Mesangial cell (primary cell): ENCODE results near the gene TMEM80. TPM values are rescaled to one million over a fixed set of nuclear protein-coding genes. Genes with fewer than 3 reads are reported as not detected.

ENCODE experiments used
- total RNA-seq: library from RNA; depleted of rRNA; stranded (reverse); fragments of >200 nt; gene quantifications from 2 replicates; pipeline ENCODE4 v1.2.3, GENCODE V29; 2015

TMEM80 gene
- 12.2 and 45.6 TPM in 2 replicates for total RNA-seq

DNA sequence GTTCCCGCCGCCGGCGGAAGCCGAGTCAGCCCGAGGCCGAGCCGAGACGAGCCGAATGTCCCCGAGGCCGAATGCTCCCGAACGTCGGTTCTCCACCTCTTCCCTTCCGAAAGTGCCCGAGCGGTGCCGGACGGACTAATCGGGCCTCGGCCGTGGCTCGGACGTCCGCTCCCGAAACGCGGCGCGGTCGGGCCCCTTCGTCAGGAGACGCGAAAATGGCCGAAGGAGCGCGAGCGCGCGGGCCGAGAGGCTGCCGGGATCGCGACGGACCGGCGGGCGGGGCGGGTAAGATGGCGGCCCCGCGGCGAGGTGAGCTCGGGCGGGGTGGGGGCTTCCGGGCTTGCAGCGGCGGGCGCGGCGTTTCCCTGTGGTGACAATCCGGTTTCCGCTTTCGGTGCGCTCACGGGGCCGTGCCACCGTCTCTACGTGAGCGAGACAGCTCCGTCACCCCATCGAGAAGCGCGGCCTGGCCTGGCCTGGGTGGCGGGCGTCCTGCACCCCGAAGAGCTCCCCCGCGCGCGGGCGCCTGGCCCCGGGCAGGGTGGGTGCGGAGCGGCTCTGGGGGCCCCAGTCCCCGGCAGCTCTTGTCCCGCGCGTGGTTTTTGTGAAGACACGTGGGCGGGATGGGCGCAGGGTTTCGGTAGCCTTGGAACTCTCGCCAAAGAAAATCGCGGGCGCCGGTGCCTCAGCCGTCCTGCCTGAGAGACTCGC, at the start of gene TMEM80:
TSS of gene TMEM80 (plus strand) at position 279 of the 711 bp plus-strand sequence. CDS start at position 291, 12 bp downstream.

DNA sequence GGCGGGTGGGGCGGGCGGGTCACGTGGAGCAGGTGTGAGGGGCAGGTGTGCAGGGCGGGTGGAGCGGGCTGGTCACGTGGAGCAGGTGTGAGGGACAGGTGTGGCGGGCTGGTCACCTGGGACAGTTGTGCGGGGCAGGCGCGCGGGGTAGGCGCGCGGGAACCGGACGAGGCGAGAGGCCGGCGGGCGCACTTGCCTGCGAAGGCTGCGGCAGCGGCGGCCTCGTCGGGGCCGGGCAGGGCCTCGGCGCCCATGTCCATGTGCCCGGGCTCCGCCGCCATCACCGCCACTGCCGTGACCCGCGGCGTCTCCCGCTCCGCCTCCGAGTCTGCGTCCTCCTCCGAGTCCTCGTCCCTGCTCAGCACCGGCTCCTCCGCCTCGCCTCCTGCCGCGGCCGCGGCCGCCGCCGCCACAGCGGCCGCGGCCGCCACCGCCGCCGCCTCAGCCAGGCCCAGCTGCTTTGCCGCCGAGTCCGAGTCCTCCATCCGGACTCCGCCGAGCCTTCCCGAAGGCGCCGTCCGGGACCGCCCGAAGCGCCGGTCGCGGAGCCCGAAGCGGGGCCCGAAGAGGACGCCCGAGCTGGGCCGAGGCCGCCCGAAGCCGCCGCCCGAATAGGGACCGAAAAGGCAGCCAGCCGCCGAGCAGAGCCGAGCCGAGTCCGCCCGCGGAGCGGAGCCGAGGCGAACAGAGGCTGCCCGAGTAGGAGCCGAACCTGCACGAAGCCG, 891 bp upstream of the TMEM80 start, which contains the start of gene DEAF1:
TSS of gene DEAF1 (minus strand) at position 660 of the 725 bp plus-strand sequence. CDS start at position 485, 175 bp downstream.

DNA sequence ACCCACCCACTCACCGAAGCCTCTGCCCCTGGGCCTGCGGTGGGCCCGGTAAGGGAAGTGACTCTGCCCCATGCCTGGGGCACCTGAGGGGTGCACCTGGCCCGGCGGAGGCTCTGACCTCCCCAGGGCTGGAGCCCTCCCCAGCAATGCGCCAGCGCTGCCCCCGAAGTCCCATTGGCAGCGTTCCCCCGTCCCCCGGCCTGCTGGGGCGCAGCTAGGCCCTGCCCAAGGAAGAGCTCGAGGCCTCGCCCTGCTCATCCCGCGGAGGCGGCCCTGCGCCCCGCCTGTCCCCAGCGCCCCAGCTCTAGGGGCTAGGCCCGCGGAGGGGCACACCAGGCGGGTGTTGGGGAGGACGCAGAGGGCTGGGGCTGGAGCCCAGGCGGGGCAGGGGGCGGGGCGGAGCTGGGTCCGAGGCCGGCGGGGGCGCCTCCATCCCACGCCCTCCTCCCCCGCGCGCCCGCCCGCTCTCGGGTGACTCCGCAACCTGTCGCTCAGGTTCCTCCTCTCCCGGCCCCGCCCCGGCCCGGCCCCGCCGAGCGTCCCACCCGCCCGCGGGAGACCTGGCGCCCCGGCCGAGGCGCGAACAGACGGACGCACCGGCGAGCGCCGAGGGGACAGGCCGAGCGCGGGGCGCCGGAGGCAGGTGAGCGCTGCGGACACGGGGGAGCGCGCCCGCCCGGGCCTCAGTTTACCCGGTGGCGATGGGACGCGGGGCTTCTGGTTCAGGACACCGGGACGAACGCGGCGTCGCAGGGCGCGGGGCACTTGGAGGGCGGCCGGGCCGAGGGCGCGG, 10.2 kb downstream of the TMEM80 start, which contains the start of gene EPS8L2:
TSS of gene EPS8L2 (plus strand) at position 586 of the 793 bp plus-strand sequence. CDS start 3,177 bp downstream, outside the sequence.

DNA sequence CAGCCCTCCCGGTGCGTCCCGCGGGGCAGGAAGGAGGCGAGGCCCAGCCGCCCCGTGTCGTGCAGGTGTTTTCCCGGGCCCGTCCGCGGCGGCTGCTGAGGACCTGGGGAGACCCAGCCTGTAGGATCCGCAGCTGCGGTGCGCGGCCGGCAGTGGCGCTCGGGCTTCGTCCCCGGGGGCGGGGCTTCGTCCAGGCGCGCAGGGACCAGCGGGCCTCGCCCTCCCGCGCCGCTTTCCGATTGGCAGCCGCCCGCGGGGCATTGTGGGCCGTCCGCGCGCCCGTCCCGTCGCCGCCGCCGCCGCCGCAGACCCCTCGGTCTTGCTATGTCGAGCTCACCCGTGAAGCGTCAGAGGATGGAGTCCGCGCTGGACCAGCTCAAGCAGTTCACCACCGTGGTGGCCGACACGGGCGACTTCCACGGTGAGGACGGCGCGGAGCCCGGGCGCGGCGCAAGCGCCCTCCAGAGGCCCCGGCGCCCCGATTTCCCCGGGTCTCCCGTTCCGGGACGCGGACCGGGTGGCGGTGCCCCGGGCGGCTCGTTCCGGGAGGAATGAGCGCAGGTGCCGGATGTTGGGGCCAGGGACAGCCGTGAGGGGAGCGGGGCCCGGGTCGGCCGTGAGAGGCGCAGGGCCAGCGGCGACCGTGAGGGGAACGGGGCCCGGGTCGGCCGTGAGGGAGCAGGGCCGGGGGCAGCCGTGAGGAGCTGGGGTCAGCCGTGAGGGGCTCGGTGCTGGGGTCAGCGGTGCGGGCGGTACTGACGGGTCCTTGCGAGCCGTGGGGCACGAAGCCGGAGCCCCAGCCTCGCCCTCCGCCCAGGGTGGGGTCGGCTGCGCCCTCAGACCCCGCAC, 51.8 kb downstream of the TMEM80 start, which contains the start of gene TALDO1:
TSS of gene TALDO1 (plus strand) at position 307 of the 849 bp plus-strand sequence. CDS start at position 325, 18 bp downstream.

Other genes with a start within 250 kb of the TMEM80 start
- 46.6 and 69.7 TPM in 2 replicates for gene PTDSS2, start 245.5 kb upstream of the TMEM80 start, total RNA-seq
- 265 and 319 TPM in 2 replicates for gene RNH1, start 188.6 kb upstream of the TMEM80 start, total RNA-seq
- 42.5 and 64.7 TPM in 2 replicates for gene HRAS, start 160.2 kb upstream of the TMEM80 start, total RNA-seq
- gene LRRC56, start 158.3 kb upstream of the TMEM80 start, total RNA-seq: 0.33 and 2.3 TPM in 2 replicates
- 0.65 and 7.2 TPM in 2 replicates for gene LMNTD2, start 135.1 kb upstream of the TMEM80 start, total RNA-seq
- gene RASSF7, start 134.8 kb upstream of the TMEM80 start, total RNA-seq: 63.9 and 121 TPM in 2 replicates
- gene PHRF1, start 119.3 kb upstream of the TMEM80 start, total RNA-seq: 25.1 and 25.4 TPM in 2 replicates
- gene IRF7, start 79.9 kb upstream of the TMEM80 start, total RNA-seq: 24.3 and 35.4 TPM in 2 replicates
- under 0.01 and 3.9 TPM in 2 replicates for gene CDHR5, start 70.9 kb upstream of the TMEM80 start, total RNA-seq
- gene SCT, start 68.6 kb upstream of the TMEM80 start, total RNA-seq: 3.5 TPM in 1 of 2 replicates, not detected in the other
- gene DRD4, start 58.5 kb upstream of the TMEM80 start, total RNA-seq: not detected in 2 replicates
- gene DEAF1, start 594 bp upstream of the TMEM80 start, total RNA-seq: 52.5 and 78.3 TPM in 2 replicates
- 104 and 173 TPM in 2 replicates for gene EPS8L2, start 10.4 kb downstream of the TMEM80 start, total RNA-seq
- gene TALDO1, start 51.6 kb downstream of the TMEM80 start, total RNA-seq: 179 and 256 TPM in 2 replicates
- gene GATD1, start 81.7 kb downstream of the TMEM80 start, total RNA-seq: 36.2 and 64.3 TPM in 2 replicates
- gene CEND1, start 94.3 kb downstream of the TMEM80 start, total RNA-seq: 0.38 TPM in 1 of 2 replicates, not detected in the other
- 16.7 and 25.6 TPM in 2 replicates for gene SLC25A22, start 102.5 kb downstream of the TMEM80 start, total RNA-seq
- gene PIDD1, start 109.4 kb downstream of the TMEM80 start, total RNA-seq: 17.7 and 21.0 TPM in 2 replicates
- gene RPLP2, start 114.2 kb downstream of the TMEM80 start, total RNA-seq: 1,149 and 1,462 TPM in 2 replicates
- 26.4 and 49.6 TPM in 2 replicates for gene PNPLA2, start 123.1 kb downstream of the TMEM80 start, total RNA-seq
- 5.7 and 20.4 TPM in 2 replicates for gene CRACR2B, start 132.1 kb downstream of the TMEM80 start, total RNA-seq
- gene CD151, start 137.1 kb downstream of the TMEM80 start, total RNA-seq: 919 and 948 TPM in 2 replicates
- gene POLR2L, start 146.7 kb downstream of the TMEM80 start, total RNA-seq: 256 and 373 TPM in 2 replicates
- gene TSPAN4, start 147.0 kb downstream of the TMEM80 start, total RNA-seq: 167 and 224 TPM in 2 replicates
- gene CHID1, start 215.0 kb downstream of the TMEM80 start, total RNA-seq: 84.4 and 96.6 TPM in 2 replicates
- gene AP2A2, start 230.1 kb downstream of the TMEM80 start, total RNA-seq: 56.2 and 89.5 TPM in 2 replicates